Measurements from ENCODE around the gene KRT72. TPM values are rescaled to one million over a fixed set of nuclear protein-coding genes. Genes with fewer than 3 reads are reported as not detected.

KRT72 gene
- polyA plus RNA-seq, 1 donor (not counting 4 experiments of a cell fraction or from before 2014, with no cell fraction given), result not detected

DNA sequence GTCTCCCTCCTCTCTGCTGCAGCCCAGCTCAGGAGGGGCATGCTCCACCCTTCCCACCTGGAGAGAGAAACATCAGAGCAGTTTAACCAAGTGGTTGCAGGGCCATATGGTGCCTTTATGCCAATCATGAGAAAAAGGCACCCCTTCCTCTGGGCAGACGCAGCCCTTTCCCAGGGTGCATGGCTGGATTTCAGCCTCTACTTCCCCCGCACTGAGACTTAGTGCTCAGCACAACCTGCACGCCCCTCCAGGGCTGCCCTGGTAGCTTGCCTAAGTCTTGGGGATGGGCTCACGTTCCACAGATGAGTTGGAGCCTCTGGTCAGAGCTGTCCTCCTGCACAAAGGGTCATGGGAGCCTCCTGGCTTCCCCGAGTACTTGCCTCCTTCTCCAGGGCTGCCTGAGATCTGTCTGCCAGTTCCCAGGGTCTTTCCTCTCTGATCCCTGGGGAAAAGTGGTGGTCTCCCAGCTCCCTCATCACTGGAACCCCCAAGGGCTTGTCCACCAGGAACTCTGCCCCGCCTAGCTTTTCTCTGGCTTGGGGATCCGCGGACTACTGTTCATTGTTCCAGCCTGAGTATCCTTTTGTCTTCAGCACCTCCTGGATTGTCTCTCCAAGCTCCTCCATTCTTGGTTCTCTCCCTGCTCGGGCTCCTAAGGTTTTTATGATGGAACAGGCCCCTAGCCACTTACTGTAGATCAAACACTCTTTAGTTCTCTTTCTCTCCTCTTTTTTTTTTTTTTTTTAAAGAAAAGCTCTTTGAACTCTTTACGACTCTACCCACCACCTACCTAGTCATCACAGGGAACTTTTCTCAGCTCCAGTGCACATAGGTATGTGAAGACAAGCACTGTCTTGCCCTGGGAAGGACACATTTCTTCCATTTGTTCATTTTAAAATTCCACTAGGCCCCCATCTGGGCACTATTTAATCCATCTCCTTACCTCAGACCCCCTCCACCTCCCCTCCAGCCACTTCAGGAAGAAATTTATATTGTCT, 21.5 kb downstream of the KRT72 start:
- Histone ChIP-seq H3K4me1 (ENCODE audit: control insufficient read depth, extremely low read depth, insufficient read depth, low read length) (peaks cover 53% of the 10 kb centered on the region), H2AFZ (ENCODE audit: control insufficient read depth, low read length) (peak overlapping the region; percentile 34), H3K9me3 (ENCODE audit: control insufficient read depth, low read depth, low read length) (no peaks in the 10 kb centered on the region), H3K9ac (ENCODE audit: control insufficient read depth, extremely low read depth, insufficient read depth, low read length) (peak overlapping the region; percentile 65), H3K79me2 (ENCODE audit: control insufficient read depth, insufficient read depth, low read length) (no peaks in the 10 kb centered on the region), H3K9me1 (ENCODE audit: control insufficient read depth, extremely low read depth, insufficient read depth, low read length) (peaks cover 2% of the 10 kb centered on the region), H4K20me1 (ENCODE audit: control insufficient read depth, extremely low read depth, insufficient read depth, low read length) (no peaks in the 10 kb centered on the region), H3K4me3 (ENCODE audit: control insufficient read depth in 2 of 3, extremely low read depth in 1 of 3, insufficient read depth in 2 of 3, low read depth in 1 of 3, low read length in 3 of 3) (peak overlapping the region in 2 of 3 experiments; percentile 44 to 51), H3K36me3 (ENCODE audit: control insufficient read depth in 2 of 2, extremely low read depth in 1 of 2, insufficient read depth in 2 of 2, low read length in 2 of 2) (no peaks in the 10 kb centered on the region), H3K27ac (ENCODE audit: control insufficient read depth, insufficient read depth, low read length) (peak overlapping the region; percentile 90), H3K27me3 (ENCODE audit: control insufficient read depth, extremely low read depth, insufficient read depth, low read length) (no peaks in the 10 kb centered on the region), H3K4me2 (ENCODE audit: control insufficient read depth, extremely low read depth, insufficient read depth, low read depth, low read length) (peak overlapping the region; percentile 81)
- TF ChIP-seq, protein P1, sequence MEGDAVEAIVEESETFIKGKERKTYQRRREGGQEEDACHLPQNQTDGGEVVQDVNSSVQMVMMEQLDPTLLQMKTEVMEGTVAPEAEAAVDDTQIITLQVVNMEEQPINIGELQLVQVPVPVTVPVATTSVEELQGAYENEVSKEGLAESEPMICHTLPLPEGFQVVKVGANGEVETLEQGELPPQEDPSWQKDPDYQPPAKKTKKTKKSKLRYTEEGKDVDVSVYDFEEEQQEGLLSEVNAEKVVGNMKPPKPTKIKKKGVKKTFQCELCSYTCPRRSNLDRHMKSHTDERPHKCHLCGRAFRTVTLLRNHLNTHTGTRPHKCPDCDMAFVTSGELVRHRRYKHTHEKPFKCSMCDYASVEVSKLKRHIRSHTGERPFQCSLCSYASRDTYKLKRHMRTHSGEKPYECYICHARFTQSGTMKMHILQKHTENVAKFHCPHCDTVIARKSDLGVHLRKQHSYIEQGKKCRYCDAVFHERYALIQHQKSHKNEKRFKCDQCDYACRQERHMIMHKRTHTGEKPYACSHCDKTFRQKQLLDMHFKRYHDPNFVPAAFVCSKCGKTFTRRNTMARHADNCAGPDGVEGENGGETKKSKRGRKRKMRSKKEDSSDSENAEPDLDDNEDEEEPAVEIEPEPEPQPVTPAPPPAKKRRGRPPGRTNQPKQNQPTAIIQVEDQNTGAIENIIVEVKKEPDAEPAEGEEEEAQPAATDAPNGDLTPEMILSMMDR (optimal IDR thresholded peaks at IDR 0.05 in 1 of 3, IDR thresholded peaks at IDR 0.05 in 1 of 3, conservative IDR thresholded peaks at IDR 0.05 in 1 of 3; ENCODE audit: extremely low read depth in 1 of 3, insufficient read depth in 2 of 3, low read length in 3 of 3), result no peak
- TF ChIP-seq EZH2 (IDR thresholded peaks at IDR 0.05; ENCODE audit: low read length), result no peak
- FAIRE-seq, result peak; percentile 93
- dilution Hi-C loops (cut with MboI; ENCODE audit: extremely low pct_ligation_motif_present, low sequenced_read_pairs), result no loop called here
- peak; percentile 53 for DNase-seq (ENCODE audit: low read depth, low spot score)

DNA sequence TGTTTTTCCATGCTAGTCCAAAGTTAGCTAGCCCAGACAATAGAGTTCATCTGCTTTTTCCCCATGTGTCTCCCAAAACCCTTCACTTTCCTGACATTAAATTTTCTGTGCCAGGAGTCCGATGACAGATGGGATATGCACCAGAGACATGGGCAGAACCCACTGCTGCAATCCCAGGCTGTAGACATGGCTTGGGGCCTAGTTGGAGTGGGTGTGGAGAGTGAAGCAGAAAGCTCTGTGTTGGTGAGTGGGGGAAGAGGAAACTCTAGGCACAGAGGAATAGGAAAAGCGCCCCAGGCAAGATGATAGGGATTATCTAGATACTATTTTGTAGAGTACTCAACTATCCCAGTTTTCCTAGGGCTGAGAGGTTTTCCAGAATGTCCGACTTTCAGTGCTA, 22.8 kb downstream of the KRT72 start:
- Histone ChIP-seq H3K27ac (ENCODE audit: control insufficient read depth, insufficient read depth, low read length) (no peak overlapping the region), H3K9ac (ENCODE audit: control insufficient read depth, extremely low read depth, insufficient read depth, low read length) (no peak overlapping the region), H3K4me1 (ENCODE audit: control insufficient read depth, extremely low read depth, insufficient read depth, low read length) (peaks cover 53% of the 10 kb centered on the region), H2AFZ (ENCODE audit: control insufficient read depth, low read length) (peak overlapping the region; percentile 16), H3K4me3 (ENCODE audit: control insufficient read depth in 2 of 3, extremely low read depth in 1 of 3, insufficient read depth in 2 of 3, low read depth in 1 of 3, low read length in 3 of 3) (no peak overlapping the region), H3K36me3 (ENCODE audit: control insufficient read depth in 2 of 2, extremely low read depth in 1 of 2, insufficient read depth in 2 of 2, low read length in 2 of 2) (no peaks in the 10 kb centered on the region), H3K79me2 (ENCODE audit: control insufficient read depth, insufficient read depth, low read length) (no peaks in the 10 kb centered on the region), H3K9me3 (ENCODE audit: control insufficient read depth, low read depth, low read length) (no peaks in the 10 kb centered on the region), H3K9me1 (ENCODE audit: control insufficient read depth, extremely low read depth, insufficient read depth, low read length) (peaks cover 2% of the 10 kb centered on the region), H4K20me1 (ENCODE audit: control insufficient read depth, extremely low read depth, insufficient read depth, low read length) (no peaks in the 10 kb centered on the region), H3K4me2 (ENCODE audit: control insufficient read depth, extremely low read depth, insufficient read depth, low read depth, low read length) (peak overlapping the region; percentile 4), H3K27me3 (ENCODE audit: control insufficient read depth, extremely low read depth, insufficient read depth, low read length) (no peaks in the 10 kb centered on the region)
- dilution Hi-C loops (cut with MboI; ENCODE audit: extremely low pct_ligation_motif_present, low sequenced_read_pairs), result no loop called here
- TF ChIP-seq EZH2 (IDR thresholded peaks at IDR 0.05; ENCODE audit: low read length), result no peak
- TF ChIP-seq, protein P1 (optimal IDR thresholded peaks at IDR 0.05 in 1 of 3, IDR thresholded peaks at IDR 0.05 in 1 of 3, conservative IDR thresholded peaks at IDR 0.05 in 1 of 3; ENCODE audit: extremely low read depth in 1 of 3, insufficient read depth in 2 of 3, low read length in 3 of 3), result no peak
- DNase-seq (ENCODE audit: low read depth, low spot score), result no peak
- FAIRE-seq, result no peak

Measured in keratinocyte (primary cell).